ENCODE results near the gene ATXN2. TPM values are rescaled to one million over a fixed set of nuclear protein-coding genes. Genes with fewer than 3 reads are reported as not detected.
A peak's percentile ranks its signal among the peaks of the same experiment; 100 is the strongest.

The ATXN2 gene
- total RNA-seq, 1 experiment from 2014 or later, result 72.9 TPM

DNA sequence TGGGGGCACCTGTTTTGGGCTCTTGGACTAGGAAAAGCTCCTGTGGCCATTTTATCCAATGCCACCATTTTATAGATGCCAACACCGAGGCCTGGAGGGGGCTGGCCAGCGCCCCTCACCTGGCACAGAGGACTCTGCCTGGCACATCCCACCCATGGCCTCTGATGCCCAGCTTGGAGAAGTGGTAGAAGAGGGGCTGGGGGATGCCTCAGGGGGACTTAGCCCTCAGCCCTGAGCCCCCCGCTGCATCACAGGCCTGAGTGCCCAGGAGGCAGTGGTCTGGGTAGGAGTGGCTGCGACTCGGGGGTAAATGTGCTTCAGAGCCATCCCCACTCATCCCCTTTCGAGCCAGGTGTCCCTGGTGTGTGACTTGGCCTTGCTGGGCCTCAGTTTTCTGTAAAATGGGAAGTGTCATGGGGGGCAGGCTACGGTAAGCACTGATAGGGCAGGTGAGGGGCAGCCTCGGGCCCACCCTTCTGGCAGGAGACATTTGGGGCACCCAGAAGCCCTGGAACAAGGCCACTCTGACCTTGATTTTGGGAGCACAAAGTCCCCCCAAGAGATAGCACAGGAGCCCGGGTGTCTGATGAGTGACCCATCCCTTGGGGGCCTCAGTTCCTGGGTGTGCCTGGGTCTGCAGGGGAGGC lies 170.9 kb downstream of the ATXN2 start:
- Histone ChIP-seq H3K79me1 (ENCODE audit: insufficient read depth, low read depth, low read length, poor library complexity, severe bottlenecking) (peaks cover 4% of the 10 kb centered on the region), H2BK12ac (ENCODE audit: insufficient read length, low read depth, low read length) (no peak overlapping the region), H4K91ac (ENCODE audit: insufficient read length, low read depth, low read length) (no peak overlapping the region), H3T11ph (ENCODE audit: low read length) (no peak overlapping the region), H2AK5ac (ENCODE audit: insufficient read length, low read length) (no peak overlapping the region), H3K27me3 (ENCODE audit: insufficient read depth, low read length) (no peaks in the 10 kb centered on the region), H3K56ac (ENCODE audit: insufficient read length, low read depth, low read length) (no peak overlapping the region), H2BK20ac (ENCODE audit: low read depth, low read length, poor library complexity, severe bottlenecking) (no peak overlapping the region), H2BK120ac (ENCODE audit: low read depth, low read length, poor library complexity, severe bottlenecking) (no peak overlapping the region), H3K14ac (ENCODE audit: insufficient read depth, low read length) (no peak overlapping the region), H3K23ac (ENCODE audit: insufficient read length, low read depth, low read length) (no peak overlapping the region), H4K8ac (replicated peaks; ENCODE audit: insufficient read length, low read depth, low read length) (no peak overlapping the region), H2BK15ac (ENCODE audit: low read depth, low read length) (no peak overlapping the region), H3K79me2 (ENCODE audit: insufficient read depth, low read length) (peaks cover 2% of the 10 kb centered on the region; the same call in 1 of the 2 replicates), H2BK5ac (ENCODE audit: insufficient read length, low read length) (no peak overlapping the region), H3K4ac (ENCODE audit: low read depth, low read length) (no peak overlapping the region), H3K27ac (ENCODE audit: insufficient read length, low read depth, low read length) (no peak overlapping the region), H3K4me2 (ENCODE audit: insufficient read depth, insufficient read length, low read length) (no peak overlapping the region), H2AFZ (ENCODE audit: low read length) (no peak overlapping the region), H3K23me2 (ENCODE audit: insufficient read length, low read depth, low read length, poor library complexity, severe bottlenecking) (peaks cover 2% of the 10 kb centered on the region), H4K20me1 (ENCODE audit: control insufficient read depth, insufficient read depth, insufficient read length) (no peaks in the 10 kb centered on the region), H3K4me1 (ENCODE audit: insufficient read depth, low read length) (peaks cover 2% of the 10 kb centered on the region; the same call in 1 of the 2 replicates), H3K9ac (ENCODE audit: extremely low read depth, insufficient read length, low read length) (no peak overlapping the region), H3K9me3 (ENCODE audit: control insufficient read depth, low read depth, low read length) (no peaks in the 10 kb centered on the region), H4K5ac (ENCODE audit: insufficient read length, low read depth, low read length) (no peak overlapping the region), H3K18ac (ENCODE audit: insufficient read length, low read depth, low read length) (no peak overlapping the region)
- no peak for DNase-seq
- Mint-ChIP-seq H3K27ac (peak overlapping the region in 1 of 3 experiments; percentile 88; a peak in 2 of 7 replicates), H3K4me3 (no peak overlapping the region; a peak in 1 of 5 replicates), H3K9me3 (no peaks in the 10 kb centered on the region), H3K36me3 (ENCODE audit: insufficient read depth in 1 of 3, low read depth in 3 of 3) (peaks cover 0 to 2% (median 0%) of the 10 kb centered on the region in 3 experiments; a peak in 1 of 7 replicates), H3K27me3 (ENCODE audit: low read depth) (no peaks in the 10 kb centered on the region), H3K4me1 (peaks cover 33 to 41% of the 10 kb centered on the region in 2 experiments)
- TF ChIP-seq, protein P1, sequence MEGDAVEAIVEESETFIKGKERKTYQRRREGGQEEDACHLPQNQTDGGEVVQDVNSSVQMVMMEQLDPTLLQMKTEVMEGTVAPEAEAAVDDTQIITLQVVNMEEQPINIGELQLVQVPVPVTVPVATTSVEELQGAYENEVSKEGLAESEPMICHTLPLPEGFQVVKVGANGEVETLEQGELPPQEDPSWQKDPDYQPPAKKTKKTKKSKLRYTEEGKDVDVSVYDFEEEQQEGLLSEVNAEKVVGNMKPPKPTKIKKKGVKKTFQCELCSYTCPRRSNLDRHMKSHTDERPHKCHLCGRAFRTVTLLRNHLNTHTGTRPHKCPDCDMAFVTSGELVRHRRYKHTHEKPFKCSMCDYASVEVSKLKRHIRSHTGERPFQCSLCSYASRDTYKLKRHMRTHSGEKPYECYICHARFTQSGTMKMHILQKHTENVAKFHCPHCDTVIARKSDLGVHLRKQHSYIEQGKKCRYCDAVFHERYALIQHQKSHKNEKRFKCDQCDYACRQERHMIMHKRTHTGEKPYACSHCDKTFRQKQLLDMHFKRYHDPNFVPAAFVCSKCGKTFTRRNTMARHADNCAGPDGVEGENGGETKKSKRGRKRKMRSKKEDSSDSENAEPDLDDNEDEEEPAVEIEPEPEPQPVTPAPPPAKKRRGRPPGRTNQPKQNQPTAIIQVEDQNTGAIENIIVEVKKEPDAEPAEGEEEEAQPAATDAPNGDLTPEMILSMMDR (conservative IDR thresholded peaks at IDR 0.05), result no peak
- WGBS (ENCODE audit: extremely low coverage, insufficient read length, low lambda C conversion rate), result no CpG with 5 or more reads among the region's 9 CpGs

Measured in H9 (cell line).